LNCAP (cell line): Measurements from ENCODE around the gene SPATA33.

Experiments
- CTCF ChIP-seq: fragments of 450-650 bp; IDR thresholded peaks from 2 replicates; pipeline ENCODE4 v1.5.1; 2017; ENCODE audit warnings: mild to moderate bottlenecking

The SPATA33 gene

GRCh38 chr16:89658221-89658879, 714 bp downstream of the SPATA33 start:
- no peak for TF ChIP-seq CTCF

GRCh38 chr16:89660146-89660545, 2.5 kb downstream of the SPATA33 start:
- TF ChIP-seq CTCF = no peak

- TF ChIP-seq CTCF = no peak
These were observed 3.6 kb downstream of the SPATA33 start for GRCh38 chr16:89661215-89661614.

- TF ChIP-seq CTCF = no peak
These were observed 10.0 kb downstream of the SPATA33 start for GRCh38 chr16:89667633-89668032.

GRCh38 chr16:89668790-89669158, 11.1 kb downstream of the SPATA33 start:
- no peak for TF ChIP-seq CTCF

GRCh38 chr16:89669755-89670154, 12.1 kb downstream of the SPATA33 start:
- TF ChIP-seq CTCF = no peak

- TF ChIP-seq CTCF = no peak
These were observed 13.1 kb downstream of the SPATA33 start for GRCh38 chr16:89670496-89671431.
